GM12873 (cell line): ENCODE results near the gene CCSER1.

Source experiments
- CTCF ChIP-seq: IDR thresholded peaks from 2 replicates; pipeline ENCODE4 v1.5.1; 2012; ENCODE audit warnings: low read depth, mild to moderate bottlenecking, moderate library complexity, low read length, control low read depth; ENCODE audit not compliant: insufficient read depth; ENCODE audit errors: missing control alignments

The CCSER1 gene

GRCh38 chr4:90148574-90149148 lies 21.5 kb downstream of the CCSER1 start:
- TF ChIP-seq CTCF = no peak

- no peak for TF ChIP-seq CTCF
Observed at GRCh38 chr4:90152024-90152423, 24.8 kb downstream of the CCSER1 start.

GRCh38 chr4:90159193-90159592 lies 32.0 kb downstream of the CCSER1 start:
- TF ChIP-seq CTCF = no peak

GRCh38 chr4:90160044-90160443 lies 32.9 kb downstream of the CCSER1 start:
- TF ChIP-seq CTCF = no peak

GRCh38 chr4:90162566-90162965 lies 35.4 kb downstream of the CCSER1 start:
- no peak for TF ChIP-seq CTCF

GRCh38 chr4:90163872-90164271 lies 36.7 kb downstream of the CCSER1 start:
- no peak for TF ChIP-seq CTCF

- TF ChIP-seq CTCF = no peak
Observed at GRCh38 chr4:90165883-90166282, 38.7 kb downstream of the CCSER1 start.
